NCI-H2107 treated with DMSO at 0.1 percent for 48 hours (cell line): ENCODE results near the gene MED9.

Experiments
- DNase-seq: peaks from one replicate; lab custom pipeline; 2025; ENCODE audit not compliant: unreplicated experiment; lab: John Stamatoyannopoulos, UW

MED9 gene

DNA sequence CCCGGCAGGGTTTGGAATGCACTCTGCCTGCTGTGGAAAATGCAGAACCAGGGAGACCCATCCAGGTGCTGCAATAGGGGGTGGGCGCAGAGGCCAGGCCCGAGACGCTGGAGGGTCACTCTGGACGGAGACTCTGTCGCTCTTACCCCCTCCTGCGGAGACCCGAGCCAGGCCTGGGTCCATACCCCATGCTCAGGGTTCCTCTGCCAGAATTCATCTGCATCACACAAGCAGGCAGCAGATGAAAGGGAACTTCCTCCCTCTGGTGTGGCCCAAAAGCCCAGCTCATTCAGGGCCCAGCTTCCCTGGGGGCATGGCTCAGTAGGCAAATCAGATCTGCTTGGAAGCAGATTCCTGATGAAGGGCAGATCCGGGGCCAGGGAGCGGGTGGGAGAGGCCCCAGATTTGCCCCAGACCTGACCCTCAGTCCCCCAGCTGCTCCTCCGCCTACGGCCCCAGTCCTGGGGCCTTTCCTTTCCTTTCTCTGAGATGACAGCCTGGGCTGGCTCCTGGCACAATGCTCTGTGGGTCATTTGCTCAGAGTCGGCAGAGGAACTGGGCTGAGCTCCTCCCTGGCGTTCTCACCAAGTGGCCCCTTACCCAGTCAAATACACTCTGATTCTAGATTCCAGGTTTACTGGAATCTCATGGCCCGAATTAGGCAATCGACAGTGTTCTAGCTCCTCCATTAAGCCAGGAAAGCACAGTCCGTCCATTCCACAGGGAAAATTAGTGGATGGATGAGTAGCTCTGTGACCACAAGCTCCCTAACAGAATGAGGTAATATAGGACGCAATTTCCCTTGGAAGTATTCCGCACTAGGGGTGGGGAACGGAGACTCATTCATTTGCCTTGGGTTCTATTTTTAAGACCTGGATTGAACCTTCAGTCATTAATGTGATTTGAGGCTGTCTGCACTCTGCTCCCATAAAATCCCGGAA lies 38.5 kb downstream of the MED9 start:
- DNase-seq: no peak

DNA sequence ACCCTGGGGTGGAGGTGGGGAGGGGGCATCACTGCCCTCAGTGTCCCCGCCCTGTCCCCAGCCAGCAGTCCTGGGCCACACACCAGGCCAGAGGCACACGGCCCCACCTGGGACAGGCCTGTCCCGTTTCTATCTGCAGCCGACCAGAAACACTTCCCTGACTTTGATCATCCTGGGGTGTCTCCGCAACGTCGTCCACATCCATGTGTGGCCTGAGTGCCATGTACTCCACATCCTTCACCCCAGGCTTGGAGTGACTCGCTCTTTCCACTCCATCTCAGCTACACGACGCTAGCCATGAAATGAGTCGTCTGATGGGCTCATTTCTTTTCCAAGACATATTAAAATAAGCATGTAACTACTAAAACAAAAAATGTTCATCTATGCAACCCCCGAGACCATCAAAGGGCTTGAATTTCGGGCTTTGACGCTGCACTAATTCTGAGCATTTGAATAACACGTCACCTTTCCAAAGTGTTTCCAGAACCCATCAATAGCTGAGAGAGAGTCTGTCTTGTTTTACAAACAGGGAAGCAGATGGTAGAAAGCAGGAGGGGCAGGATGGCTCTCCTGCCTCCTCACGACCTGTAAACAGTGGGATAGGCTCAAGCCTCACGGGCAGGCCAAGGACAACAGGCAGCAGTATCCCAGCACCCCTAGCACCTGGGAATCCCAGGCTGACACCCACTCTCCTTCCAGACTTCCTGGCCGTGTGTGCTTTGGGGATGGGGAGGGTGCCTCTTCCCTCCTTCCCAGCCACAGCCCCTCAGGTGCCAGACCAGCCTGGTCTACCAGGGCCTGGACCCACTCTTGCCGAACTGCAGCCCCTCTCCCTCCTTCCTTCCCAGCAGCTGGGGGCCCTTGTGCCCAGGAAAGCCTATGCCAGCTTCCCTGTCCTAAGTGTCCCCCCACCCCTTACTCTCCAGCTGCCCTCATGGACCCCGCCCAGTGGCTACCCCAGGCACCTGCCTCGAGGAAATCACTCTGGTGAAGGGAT lies 39.4 kb downstream of the MED9 start:
- no peak for DNase-seq

DNA sequence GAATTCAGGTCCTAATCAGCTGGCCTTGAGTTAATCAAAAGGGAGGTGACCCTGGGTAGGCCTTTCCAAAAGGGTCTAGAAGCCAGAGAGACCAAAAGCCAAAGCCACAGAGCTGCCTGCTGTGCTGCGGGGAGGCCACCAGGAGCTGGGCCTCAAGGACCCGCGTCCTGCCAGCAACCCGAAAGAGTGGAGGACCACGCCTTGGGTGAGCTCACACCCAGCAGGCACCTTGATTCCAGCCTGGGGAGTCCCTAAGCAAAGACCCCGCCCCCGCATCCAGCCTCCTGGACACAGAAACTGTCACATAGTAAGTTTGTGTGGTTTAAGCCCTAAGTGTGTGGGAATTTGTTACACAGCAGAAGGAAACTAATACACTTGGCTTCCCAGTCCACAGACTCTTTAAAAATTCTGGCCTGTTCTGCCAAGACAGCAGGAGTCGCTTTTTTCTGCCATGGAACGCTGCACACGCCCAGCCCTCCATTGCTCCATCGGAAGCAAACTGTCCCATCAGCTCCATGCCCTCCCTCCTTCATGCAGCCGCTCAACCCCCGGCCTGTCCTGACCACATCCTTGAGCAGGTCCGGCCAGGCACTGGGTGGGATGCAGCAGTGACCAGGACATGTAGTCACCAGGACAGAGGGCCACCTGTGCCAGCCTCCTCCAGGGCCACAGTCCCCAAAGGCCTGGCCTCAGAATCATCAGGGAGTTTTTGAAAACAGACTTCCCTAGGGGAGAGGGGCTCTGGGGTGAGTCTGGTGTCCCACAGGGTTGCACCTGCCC lies 40.3 kb downstream of the MED9 start:
- DNase-seq: no peak

DNA sequence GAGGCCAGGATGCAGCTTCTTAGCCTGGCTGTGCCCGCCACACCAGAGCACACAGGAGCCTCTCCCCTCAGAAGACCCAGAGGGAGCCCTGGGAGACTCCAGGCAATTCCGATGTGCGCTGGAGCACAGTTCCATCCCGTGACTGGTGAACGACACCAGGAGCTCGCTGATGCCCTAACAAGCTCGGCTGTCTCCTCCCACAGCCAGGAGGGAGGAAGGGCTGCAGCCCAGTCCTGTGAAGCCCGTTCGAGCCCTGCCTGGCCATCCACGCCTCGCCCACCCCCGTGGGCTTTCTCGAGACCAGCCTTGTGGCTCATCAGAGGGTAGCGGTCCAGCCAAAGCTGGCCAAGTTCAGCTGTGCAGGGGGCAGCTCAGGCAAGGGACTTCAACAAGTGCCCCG lies 41.2 kb downstream of the MED9 start:
- no peak for DNase-seq

DNA sequence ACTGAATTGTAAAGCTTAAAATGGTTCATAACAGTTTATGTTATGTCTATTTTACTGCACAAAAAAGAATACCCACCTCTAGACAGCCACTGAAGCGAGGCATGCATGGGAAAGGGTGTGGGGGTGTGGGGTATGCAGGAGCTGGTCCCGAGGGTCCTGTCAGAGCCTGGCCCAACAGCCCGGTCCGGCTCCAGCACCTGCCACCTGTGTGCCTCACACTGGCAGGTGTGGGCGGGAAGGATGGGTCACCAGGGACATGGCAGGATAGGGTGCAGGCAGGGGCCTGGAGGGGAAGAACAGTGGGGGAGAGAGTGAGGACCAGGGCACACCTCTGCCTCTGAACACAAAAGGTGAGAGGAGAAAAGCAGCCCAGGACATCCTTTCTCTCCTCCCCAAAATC lies 42.2 kb downstream of the MED9 start:
- DNase-seq: no peak

DNA sequence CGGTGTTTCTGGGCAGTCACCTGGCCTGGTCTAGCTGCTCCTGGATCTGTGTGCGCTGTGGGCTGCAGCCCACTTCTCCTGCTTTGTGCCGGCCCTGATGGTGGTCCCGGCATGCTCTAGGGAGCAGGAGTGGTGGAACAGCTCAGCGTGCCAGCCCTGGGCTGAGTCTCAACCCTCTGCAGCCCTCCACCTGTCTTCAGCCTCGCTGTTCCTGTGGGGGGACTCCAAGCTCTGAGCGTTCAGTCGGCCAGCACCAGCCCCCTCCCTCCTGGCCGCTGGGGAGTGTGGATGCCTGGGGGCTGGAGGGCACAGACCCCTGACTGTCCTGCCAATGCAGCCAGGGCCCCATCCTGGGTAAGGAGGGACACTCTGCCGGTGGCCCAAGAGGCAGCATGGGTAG lies 43.1 kb downstream of the MED9 start:
- DNase-seq: no peak

DNA sequence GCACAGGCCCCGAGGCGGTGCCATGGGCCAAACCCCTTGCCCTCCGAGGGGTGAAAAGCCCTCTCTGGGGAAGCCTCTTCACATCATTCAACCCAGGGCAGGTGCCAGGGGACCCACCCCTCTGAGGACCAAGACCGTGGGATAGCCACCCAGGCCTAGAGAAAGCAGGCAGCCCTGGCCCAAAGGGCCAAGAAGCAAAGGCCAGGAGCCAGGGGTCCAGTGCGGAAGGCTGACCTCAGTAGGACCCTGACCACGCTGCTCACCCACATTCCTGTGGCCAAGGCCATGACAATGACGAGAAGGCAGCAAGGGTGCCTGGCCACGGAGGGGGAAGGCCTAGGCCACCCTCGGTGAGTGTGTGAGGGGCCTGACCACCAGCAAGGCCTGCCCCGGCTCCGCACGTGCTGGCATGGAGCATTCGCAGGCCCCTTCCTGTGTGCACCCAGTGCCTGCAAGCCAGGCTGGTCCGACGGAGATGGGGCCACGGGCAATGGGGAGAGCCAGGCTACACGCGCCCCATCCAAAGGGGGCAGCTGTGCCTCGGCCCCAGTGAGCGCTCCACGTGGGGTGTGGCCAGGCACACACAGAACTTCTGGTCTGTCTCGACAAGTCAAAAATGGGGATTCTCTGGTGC lies 43.9 kb downstream of the MED9 start:
- no peak for DNase-seq

DNA sequence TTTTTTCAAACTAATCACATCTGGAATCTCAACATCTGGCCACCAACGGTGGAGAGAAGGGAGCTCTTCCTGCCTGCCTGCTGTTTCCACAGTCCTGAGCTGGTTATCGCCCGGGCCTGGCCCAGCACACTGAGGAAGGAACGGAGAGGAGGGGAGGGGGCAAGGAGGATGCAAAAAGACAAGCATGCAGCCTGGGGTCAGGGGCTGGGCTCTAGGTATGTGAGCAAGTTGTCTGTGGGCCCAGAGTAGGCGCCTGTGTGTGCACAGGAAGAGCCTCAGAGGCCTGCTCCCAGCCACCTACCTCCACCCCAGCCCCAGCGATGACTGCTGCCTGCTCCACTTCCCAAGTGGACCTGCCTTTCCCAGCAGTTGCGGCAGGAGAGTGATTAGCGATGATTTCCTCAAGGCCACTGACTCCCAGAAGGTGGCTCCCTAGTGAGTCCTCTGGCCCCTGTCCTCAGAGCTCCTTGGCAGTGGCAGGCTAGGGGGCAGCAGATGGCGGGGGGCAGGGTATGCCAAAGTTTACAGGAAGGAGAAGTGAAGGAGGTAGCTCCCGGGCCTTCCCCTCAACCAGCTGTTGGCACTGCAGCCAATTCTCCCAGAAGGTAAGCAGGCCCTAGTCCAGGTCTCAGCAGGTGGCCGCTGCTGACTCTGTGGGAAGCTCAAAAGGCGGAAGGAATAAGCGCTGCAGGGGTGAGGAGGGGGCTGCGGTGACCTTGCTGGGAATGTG lies 46.4 kb downstream of the MED9 start:
- no peak for DNase-seq

DNA sequence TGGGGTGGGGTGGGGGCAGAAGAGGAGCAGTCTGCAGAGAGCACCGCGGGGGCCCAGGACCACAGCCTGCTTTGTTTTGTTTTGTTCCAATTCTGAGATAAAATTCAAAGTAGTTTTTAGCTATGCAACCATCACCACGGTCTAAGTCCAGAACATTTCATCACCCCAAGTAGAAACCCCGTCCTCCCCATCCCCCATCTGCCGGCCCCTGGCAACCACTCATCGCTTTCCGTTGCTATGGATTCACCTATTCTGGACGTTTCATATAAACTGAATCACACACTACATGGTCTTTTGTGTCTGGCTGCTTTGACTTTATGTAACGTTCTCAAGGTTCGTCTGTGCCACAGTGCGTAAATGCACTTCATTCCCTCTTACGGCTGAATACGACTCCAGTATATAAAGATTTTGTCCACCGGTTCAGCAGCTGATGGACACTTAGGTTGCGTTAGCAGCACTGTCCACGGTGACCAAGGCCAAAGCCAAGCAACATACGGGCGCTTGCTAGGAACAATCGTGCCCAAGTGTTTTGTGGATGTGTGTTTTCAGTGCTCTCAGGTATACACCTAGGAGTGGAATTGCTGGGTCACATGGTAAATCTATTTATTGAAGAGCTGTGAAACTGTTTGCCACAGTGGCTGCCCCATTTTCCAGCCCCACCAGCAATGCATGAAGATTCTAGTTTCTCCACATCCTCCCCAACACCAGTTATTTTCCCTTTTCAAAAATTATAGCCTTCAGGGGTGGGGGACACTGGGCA lies 47.1 kb downstream of the MED9 start:
- DNase-seq: no peak

DNA sequence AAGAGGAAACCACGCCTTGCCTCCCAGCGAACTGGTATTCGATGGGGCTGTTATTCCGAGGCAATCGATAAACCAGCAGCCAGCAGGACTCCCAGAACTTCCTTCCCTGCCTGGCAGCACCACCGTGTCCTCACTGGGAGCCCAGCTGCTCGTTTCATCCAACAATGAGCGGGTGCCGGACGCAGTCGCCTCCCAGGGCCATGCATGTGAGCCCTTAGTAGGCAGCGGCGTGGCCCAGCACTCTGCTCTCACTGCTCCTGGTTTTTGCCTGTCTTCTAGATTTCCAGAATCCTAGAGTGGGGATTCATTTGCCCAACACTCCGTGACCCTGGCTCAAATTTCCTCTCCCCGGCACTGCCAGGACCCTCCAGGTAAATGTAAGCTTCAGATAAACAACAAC lies 48.5 kb downstream of the MED9 start:
- no peak for DNase-seq

DNA sequence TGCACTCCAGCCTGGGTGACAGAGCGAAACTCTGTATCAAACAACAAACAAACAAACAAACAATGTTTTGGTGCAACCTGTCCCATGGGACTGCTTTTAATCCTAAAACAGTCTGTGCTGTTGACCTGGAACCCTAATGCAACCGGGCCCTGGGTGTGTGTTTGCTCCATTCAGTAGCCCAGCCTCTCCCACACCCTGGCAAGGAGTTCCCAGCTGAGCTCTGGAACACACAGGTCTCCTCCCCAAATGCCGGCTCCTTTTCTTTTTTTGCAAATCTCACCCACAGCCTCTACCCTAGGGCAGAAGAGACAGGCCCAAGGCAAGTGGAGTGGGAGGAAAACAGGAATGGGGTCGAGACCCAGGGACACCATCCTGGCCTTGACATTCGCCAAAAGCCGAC lies 49.2 kb downstream of the MED9 start:
- no peak for DNase-seq

DNA sequence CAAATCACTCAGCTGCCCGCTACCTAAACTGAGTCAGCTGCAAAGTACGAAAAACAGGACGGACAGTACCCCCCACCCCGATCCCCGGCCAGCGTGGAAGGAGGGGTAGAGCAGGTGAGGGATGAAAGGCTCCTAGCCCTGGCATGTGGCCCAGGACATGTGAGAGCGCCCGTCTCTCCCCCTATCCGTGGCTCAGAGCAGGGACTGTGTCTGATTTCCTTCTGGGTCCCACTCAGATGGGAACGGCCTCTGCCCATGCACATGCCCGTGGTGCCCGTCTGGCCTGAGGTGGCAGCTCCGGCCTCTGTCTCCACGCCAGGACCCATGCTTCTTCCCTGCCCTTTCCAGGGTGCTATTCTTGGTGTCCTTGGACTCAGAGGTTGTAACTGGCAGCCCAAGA lies 49.6 kb downstream of the MED9 start:
- no peak for DNase-seq

DNA sequence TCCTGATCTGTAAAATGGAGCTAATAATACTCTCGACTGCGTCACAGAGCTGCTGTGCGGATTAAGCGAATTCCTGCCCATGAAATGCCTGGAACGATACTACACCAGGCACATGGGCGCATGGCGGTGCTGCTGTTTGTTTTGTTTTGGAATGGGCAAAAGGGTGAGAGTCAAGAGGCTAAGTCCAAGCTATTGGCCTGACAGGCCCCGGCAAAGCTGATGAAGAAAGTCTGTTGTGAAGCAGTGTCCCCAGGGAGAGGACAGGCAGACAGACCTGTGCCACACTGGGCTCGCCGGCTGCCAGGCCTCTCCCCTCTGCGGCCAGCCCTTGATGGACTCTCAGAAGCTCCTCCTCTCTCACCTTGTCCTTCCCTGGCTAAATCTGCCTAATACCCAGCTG lies 50.7 kb downstream of the MED9 start:
- DNase-seq: no peak

DNA sequence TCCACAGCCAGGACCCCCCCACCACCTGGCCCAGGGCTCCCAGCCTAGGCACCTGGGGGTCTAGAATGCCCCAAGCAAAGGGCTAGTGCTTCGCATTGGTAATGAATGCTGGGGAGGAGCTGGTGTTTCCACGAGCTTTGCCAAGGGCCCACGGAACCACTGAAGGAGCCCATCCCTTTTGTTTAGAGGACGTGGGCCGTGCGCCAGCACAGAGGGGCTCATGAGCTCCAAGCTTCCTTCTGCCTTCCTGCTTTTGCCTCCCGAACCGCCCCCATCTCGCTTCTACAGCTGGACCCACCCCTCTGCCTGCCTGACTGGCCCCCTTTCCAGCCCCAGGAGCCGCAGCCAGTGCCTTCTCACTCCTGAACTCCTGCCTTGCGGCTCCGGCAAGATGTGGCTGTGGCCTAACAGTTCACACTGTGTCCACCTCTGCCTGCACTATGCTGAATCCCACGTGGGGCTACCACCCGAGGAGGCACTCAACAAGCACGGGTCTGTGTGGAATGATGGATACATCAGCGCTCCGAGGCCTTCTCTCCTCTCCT lies 51.2 kb downstream of the MED9 start:
- DNase-seq: no peak

DNA sequence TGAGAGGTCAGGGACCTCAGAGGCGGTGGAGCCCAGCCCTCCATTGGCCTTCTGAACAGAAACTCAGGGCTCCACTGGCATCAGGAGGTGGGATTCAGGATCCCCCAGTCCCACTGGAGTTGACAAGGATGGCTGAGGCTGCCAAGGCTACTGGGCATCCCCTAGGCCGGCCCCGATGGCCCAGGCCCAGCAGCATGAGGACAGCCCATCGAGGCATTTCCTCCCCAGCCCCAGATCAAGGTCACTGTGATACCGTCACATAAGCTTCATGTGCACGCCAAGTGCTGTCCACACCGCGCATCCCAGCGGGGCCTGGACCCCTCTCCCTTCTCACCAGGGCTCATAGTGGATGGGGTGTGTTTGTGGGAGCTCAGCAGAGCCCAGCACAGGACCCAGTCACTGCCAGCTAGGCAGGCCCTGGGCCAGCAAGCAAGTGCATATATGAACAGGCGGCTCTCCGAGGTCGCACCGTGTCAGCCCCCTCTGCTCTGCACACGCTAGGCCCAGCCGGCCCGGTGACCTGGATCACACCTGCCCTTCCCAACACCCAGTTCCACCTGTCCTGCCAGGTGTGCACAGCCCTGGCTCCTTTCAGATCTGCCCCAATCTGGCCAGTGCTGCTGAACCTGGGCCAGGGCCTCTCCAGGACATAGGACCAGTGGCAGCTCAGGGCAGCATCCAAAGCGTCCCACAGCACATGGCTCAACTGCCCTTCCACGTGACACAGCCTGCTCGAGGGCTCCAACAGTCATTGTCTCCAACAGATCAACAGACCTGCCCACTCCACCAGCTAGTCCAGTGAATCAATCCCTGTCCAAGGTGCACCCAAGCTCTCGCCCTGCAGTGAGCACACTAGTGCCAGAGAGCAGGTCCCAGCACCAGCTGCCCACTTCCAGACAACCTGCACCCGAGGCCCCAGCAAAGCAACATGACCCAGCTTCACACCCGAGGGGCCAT lies 52.2 kb downstream of the MED9 start:
- no peak for DNase-seq

DNA sequence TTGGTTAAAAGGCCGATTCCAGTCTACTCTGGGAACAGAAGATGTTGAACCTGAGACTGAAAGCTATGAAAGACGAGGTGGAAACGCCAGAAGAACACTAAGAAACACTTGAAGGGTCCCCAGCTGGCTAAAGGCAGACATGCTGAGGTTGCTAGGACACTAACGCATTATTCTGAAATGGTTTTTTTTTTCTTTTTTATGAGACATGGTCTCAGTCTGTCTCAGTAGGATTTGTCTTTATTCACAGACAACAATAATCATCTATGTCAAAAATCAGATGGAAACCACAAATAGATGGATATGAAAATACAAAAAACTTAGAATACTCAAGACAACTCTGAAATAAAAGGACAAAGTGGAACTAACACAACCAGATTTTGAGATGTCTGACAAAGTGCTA lies 54.4 kb downstream of the MED9 start:
- DNase-seq: no peak

DNA sequence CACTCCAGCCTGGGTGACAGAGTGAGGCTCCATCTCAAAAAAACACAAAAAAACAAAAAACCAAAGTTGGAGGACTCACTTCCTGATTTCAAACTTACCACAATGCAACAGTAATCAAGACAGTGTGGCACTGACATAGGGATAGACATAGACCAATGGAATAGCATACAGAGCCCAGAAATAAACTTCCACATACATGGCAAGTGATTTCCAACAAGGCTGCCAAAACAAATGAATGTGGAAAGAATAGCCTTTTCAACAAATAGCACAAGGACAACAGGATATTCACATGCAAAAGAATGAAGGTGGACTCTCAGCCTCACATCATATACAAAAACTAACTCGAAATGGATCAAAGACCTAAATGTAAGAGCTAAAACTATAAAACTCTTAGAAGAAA lies 56.2 kb downstream of the MED9 start:
- DNase-seq: no peak

DNA sequence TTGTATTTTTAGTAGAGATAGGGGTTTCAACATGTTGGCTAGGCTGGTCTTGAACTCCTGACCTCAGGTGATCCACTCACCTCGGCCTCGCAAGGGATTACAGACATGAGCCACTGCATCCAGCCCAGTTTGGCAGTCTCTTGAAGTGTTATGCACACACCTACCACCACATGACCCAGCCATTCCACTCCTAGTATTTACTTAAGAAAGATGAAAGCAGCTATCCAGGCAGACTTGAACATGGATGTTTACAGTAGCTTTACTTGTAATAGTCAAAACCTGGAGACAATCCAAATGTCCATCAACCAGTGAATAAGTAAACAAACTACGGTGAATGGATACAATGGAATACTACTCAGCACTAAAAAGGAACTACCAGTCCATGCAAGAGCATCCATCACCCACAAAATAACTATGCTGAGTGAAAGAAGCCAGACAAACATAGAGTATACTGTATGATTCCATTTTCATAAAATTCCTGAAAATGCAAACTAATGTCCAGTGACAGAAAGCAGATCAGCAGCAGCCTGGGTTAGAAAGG lies 57.2 kb downstream of the MED9 start:
- no peak for DNase-seq
